HG02884 (cell line): Measurements from ENCODE around the gene CDY2B.
"Not testable (repeated sequence)": the region's sequence is repeated elsewhere in the genome, so short reads cannot be mapped to it uniquely, and the experiment has no call there.

Experiments
- ATAC-seq: cut with Tn5 transposase; IDR thresholded peaks from one replicate; pipeline ENCODE4 v1.9.1; 2021; ENCODE audit warnings: mild to moderate bottlenecking, moderate library complexity; ENCODE audit not compliant: unreplicated experiment

Gene CDY2B, protein sequence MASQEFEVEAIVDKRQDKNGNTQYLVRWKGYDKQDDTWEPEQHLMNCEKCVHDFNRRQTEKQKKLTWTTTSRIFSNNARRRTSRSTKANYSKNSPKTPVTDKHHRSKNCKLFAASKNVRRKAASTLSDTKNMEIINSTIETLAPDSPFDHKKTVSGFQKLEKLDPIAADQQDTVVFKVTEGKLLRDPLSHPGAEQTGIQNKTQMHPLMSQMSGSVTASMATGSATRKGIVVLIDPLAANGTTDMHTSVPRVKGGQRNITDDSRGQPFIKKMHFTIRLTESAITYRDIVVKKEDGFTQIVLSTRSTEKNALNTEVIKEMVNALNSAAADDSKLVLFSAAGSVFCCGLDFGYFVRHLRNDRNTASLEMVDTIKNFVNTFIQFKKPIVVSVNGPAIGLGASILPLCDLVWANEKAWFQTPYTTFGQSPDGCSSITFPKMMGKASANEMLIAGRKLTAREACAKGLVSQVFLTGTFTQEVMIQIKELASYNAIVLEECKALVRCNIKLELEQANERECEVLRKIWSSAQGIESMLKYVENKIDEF

DNA sequence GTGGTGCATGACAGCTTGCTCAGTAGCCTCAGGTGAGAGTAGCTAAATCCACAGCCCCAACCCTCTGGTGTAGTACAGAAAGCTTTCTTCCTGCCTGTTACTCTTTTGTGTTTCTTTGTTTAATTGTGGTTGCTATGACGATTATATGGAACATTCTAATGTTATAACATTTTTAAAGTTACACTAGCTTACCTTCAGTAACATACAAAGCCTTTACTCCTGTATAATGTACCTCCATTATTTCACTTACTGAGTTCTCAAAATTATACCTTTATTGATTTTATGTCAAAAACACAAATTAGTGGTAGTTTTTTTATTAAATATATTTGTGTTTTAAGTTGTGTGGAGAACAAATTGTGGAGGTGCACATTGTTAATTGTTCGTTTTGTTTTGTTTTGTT is at the start of gene CDY2B:
CDY2B (minus strand) TSS at position 101 of the 400 bp plus-strand sequence. CDS start 328 bp downstream, outside the sequence.
- ATAC-seq: not testable (repeated sequence)

DNA sequence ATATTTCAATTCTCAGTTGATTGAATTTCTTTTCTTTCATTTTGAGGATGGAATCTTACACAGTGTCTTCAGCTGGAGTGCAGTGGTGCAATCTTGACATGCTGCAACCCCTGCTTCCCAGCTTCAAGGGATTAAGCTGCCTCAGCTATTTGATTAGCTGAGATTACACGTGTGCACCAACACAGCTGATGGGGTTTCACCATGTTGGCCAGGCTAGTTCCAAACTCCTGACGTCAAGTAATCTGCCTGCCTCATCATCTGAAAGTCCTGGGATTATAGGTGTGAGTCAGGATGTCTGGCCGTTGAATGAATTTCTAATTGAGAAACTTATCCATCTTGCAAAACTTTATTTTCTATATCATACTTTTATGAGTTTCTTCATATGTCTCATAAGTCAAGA is 28.0 kb upstream of the CDY2B start:
- not testable (repeated sequence) for ATAC-seq

DNA sequence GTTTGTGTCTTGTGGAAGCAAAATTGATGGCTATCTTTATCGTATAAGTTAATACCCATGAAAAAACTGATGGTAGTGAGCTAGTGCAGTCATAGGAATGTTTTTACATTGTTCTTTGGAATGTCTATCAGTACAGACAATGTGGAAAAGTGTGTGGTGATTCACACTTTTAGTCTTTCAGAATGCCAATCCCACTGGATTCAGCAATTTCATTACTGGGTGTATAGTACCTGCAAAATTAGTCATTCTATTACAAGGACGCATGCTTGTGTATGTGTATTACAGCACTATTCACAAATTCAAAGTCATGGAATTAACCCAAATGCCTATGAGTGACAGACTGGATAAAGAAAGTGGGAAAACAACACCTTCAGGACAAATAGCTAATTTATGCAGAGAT is 27.3 kb upstream of the CDY2B start:
- ATAC-seq: not testable (repeated sequence)

DNA sequence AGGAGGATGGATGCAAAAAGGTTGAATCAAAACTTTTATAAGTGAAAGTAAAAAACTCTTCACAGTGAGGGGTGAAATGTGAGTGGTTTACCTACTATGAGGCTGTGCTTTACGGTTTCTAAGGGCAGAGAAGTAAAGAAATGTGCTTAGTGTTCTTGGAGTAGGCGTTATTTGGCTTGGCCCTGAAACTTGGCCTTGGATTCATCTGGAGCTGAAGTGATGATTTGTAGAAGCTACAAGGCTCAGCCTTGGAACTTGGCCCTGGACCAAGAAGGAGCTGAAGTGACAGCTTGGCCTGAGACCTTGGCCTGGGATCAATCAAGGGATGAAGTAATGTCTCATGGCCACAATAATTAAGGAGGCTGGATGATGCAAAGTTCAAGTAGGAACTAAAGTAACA is 1.7 kb upstream of the CDY2B start:
- not testable (repeated sequence) for ATAC-seq

DNA sequence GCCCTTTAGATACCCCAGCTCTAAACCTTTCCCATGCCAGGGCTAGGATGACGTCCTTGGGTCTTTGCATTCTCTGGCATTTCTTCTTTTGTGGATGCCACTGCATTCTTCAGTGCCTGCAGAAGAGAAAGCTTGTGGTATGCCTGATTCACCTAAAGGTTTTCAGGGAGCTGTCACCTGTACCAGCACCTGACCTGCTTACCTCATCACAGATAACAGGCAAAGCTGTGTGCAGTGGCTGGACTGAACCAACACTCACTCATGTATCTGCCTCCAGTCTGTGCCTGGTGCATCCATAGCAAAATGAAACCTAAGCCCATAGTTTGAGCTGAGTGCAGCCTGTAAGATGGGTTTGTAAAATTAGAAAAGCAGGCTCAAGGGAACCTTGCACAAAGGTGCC is 3.3 kb downstream of the CDY2B start:
- not testable (repeated sequence) for ATAC-seq

DNA sequence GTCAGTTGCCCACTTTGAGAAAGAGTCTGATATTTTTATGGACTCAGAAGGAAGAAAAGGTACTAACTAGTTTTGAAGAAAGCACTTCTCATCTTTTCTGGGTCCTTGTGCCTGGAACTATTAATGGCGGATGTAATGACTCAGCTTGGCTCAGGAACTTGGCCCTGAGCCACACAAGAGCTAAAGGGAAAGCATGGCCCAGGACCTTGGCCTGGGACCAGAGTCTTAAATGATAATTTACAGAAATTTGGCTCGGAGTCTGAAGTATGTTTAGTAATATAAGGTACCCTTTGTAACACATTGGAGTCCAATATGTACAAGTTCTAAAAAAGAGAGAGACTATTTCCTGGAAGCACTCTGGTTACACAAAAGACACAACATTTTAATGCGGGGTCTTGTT is 4.6 kb downstream of the CDY2B start:
- not testable (repeated sequence) for ATAC-seq

DNA sequence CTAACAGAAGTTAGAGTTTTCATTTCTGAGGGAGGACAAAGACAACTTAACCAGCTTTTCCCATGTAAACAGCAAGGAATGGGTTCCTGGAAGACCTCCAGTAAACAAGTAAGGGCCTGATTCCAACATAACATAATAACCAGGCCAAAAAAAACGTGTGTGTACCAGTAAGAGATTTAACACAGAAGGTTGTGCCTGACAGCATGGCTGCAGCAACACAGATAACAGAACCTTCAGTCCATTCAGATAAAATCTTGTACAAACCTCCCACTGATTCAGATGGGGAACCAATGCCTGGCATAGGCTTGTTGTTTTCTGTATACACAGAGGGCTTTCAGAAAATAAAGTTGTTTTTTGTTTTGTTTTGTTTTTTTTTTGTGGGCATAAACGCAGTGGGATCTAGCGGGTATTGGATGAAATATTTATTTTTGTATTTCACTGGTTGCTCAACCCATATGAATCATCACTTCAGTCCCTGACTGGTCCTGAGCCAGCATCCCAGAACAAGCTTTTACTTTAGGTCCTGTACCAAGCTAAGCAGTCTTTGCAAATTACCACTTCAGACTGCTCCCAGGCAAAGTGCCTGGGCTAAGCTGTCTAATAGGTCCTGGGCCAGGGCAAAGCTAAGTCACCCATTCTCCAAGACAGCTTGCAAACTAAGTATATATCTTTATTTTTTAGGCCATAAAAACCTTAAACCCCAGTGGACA is 8.7 kb downstream of the CDY2B start:
- not testable (repeated sequence) for ATAC-seq

DNA sequence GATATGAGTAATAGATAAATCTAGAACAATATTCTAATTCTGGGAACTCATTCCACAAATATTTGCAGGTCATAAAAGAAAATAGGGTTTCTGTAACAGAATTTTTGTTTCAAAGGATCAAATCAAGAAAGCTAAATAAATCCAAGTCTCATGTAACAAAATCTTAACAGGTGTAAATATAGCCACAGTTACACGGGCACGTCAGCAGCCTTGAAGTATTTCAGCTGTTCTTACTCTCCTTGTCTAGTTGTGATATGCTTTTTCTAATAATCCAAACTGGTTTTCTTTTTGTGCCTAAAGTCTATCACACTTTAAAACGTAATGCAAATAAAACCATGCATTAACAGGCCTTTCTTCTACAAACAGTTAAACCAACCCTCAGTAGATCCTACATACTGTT is 9.3 kb downstream of the CDY2B start:
- ATAC-seq: not testable (repeated sequence)

DNA sequence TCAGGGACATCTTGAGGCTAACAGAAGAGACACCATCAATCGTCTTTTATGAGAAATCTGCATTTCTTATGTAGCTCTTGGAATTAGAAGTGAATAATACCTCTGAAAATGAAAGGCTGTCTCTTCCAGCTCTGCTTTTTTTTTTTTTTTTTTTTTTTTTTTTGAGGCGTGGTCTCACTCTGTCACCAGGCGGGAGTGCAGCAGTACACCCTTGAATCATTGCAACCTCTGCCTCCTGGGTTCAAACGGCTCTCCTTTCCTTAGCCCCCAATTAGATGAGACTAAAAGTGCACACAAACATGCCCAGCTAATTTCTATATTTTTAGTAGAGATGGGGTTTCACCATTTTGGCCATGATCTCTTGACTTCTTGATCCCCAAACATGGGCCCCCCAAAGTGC is 12.2 kb downstream of the CDY2B start:
- not testable (repeated sequence) for ATAC-seq

DNA sequence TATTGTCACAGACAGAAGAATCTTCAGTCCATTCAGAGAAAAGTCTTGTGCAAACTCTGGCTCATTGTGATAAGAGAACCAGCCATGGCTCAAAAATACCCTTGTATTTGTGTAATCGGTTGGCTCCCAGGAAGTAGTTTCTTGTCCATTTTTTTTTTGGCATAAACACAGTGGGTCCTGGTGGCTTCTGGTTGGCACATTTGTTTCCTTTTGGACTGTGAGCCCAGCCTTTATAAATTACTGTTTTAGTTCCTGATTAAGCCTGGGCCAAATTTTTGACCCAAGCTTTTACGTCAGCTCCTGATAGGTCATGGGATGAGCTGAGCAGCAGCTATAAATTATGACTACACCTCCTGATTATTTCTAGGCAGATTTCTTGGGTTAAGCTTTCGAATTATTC is 19.4 kb downstream of the CDY2B start:
- ATAC-seq: not testable (repeated sequence)

DNA sequence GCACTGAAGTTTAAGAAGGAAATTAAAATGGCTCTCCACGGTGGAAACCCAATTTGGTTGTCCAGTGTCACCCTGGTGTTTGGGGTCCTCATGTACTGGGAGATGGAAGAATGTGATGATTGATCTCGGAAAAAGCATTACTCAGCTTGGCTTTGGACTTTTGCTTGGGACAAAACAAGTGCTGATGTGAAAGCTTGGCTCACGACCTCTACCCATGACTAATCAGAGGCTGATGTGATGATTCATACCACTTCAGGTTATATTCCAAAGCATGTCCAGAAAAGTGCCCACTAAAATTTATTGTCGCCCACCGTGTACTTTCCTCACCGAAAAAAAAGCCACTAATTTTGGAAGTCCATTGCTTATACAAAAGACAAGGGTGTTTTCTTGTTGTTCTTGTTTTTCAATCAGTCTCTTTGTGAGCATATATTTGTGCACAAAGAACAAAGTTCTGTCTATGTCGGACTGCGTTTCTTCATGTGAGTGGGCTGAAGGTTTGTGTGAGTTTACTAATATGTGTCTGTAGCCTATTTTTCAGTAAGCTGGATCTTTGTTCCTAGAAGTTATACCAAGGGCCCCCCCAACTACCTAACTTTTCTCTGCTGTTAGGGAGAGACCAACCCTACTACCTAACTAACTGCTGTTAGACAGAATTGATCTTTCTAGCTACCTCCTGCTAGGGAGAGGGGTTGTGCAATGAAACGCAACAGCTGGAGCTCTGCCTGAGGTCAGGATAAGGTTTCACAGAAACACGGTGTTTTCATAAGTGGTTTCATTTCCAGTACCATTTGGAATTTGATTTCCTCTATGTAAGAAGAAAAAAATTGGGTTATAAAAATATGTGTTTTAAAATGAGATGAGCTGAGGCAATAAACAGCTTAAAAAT is 22.8 kb downstream of the CDY2B start:
- ATAC-seq: not testable (repeated sequence)

DNA sequence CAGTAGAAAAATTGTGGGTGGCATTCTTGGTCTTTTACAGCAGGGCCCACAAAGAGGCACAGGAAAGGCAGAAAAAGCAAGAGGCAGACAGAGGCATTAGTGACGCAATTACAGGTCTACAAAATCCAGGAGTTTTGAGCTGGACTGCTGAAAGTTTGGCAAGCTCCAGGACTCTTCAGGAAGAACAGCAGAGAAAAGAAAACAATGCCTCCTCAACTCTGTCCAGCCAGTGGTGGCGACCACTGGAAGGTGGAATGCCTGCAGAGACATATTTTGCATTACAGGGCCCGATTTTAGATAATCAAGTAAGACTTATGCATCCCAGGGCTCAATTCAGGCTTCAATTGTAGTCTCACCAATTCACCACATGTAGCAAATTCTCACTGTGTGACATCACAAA is 23.5 kb downstream of the CDY2B start:
- ATAC-seq: not testable (repeated sequence)

DNA sequence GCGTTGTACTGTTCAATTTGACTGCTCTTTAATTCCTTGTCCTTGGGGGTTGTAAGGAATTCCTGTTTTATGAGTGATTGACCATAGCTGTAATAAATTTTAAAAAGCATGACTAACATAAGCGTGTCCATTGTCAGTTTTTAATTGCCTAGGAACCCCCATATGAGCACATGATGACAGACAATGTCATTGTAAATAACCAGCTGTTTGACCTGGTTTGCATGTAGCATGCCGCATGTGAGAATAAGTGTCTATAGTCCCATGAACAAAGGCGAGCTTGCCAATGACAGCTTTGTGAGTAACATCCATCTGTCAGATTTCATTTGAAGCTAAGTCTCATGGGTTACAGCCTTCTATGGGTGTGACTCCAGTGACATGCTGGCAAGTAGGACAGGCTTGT is 30.9 kb downstream of the CDY2B start:
- not testable (repeated sequence) for ATAC-seq

DNA sequence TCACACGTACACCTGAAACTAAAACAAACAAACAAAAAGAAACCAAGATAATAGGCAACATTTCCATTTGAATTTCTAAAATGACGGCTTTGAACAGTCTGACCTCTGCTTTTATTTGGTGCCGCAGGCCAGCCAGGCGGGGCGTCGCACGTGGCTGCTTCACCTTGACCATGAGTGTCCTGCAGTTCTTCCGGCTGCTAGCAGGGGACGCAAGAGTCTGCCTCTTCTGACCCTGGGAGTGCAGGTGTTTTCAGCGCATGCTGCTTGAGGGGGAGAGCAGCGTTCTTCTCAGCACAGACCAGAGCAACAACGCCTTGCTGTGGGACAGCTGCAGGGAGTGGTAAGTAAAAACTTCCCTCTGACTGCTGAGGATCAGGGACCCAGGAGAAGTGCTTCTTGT is 47.9 kb downstream of the CDY2B start:
- not testable (repeated sequence) for ATAC-seq
